ENCODE measurements around the gene UBASH3A.
"Not testable (repeated sequence)": the region's sequence is repeated elsewhere in the genome, so short reads cannot be mapped to it uniquely, and the experiment has no call there.

The UBASH3A gene

DNA sequence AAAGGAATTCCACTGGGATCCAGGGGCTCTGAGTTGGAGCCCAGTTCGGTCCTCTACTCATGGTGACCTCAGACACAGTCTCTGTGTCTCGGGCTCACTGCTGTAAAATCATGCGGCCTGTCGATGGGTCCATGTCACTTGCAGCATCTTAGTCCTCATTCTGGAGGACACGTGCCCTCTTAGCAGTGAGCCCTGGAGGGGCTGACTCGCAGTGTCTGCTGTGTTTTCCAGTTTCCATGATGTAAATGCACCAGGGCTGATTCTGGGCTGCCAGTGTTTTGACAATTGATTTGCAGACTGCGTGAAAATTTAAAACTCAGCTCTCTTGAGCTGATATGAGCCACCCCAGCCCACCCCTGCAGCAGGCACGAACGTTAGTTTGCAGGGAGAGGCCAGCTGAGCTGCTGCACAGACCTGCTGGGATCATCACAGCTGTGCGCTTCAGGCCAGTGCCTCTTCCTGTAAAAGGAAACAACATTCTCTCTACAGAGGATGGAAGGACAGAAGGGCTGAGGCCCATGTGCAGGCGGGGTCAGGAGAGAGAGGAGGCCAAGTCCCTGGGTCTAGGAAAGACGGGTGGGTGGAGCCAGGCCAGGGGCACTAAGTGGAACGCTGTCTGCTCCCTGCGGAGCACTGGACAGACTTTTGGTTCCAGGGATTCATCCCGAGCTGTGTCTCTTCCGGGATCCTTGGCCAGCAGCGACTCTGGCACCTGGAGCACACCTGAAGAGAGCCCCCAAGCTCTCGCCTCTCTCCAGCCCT lies 49.7 kb downstream of the UBASH3A start:
- no peak for DNase-seq

DNA sequence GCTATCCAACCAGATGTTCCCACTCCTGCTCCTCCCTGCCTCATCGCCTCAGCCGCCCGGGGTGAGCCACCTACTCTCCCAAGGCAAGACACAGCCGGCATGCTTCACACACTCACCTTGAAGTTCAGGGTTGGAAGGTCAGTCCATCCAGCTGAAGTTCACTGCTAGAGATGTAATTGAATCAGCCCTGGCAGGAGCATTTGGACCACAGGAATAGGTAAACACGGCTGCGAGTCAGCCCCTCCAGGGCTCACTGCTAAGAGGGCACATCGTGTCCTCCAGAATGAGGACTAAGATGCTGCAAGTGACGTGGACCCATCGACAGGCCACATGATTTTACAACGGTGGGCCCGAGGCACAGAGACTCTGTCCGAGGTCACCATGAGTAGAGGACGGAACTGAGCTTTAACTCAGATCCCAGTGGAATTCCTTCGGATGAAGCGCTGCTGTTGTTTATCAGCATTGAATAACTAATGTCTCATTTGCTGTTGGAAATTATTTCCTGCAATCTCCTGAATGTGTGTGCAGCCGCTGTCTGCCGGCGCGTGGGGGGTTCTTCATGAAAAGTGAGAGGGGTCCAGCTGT lies 50.4 kb downstream of the UBASH3A start:
- no peak for DNase-seq

DNA sequence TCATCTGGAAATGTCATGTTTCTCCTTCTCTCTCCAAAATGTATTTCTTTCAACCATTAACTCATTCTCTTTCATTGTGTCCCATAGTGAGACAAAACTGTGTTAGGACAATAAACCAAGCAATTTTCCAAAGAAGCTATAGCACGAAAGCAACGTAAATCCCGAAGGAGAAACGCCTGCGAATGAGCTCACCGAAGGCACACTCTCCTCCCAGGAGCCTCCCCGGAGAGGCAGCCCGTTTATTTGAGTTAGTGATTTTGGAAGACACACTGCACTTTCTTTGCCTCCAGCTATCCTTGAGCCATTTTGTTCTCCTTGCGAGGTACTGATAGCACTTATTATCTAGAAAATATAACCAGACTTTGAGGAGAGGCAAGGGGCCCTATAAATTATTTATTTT lies 51.1 kb downstream of the UBASH3A start:
- no peak for DNase-seq

DNA sequence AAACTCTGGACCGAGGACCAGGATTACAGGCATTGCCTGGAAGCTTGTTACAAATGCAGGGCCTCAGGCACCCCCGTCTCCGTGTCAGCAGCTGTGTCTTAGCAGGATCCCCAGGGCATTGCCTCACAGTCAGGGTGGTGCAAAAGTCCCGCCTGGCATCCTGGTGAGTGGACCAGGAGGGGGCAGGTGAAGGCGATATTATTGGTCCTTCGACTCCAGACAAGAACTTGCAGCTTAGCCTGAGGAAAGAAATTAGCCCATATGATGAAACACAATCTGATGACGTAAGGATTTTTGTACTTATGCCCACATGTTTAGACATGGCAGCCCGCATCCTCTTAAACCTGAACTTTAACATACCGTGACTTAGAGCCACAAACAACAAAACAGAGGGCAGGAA lies 51.5 kb downstream of the UBASH3A start:
- DNase-seq = no peak

DNA sequence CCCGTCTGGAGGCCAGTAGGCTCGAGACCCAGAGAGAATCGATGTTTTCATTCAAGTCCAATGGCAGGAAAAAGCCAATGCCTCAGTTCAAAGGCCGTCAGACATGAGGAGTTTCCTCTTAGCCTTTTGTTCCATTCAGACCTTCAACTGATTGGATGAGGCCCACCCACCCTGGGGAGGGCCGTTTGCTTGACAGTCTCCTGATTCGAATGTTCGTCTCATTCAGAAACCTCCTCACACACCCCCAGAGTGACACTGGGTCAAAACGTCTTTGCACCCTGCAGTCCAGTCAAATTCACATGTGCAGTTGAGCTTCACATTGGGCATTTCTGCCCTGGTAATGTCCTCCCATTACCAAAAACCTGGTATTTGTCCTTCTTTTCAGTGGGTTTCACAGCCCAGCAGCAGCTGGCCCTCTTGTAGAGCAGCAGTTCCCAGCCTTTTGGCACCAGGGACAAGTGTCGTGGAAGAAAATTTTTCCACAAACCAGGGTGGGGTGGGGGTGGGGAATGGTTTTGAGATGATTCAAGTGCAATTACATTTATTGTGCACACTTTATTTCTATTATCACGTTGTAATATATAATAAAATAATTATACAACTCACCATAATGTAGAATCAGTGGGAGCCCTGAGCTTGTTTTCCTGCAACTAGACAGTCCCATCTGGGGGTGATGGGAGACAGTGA lies 52.2 kb downstream of the UBASH3A start:
- DNase-seq = no peak

DNA sequence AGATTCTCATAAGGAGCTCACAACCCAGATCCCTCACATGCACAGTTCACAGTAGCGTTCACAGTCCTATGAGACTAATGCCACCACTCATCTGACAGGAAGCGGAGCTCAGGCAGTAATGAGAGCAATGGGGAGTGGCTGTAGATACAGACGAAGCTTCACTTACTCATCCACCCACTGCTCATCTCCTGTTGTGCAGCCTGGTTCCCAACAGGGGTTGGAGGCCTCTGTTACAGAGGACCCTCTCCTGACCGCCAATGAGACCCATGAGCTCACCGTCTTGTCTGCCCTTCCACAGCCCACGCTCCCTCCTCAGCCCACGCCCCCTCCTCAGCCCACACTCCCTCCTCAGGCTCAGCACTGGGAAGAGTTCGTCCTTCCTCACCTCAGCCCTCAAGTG lies 52.8 kb downstream of the UBASH3A start:
- no peak for DNase-seq

DNA sequence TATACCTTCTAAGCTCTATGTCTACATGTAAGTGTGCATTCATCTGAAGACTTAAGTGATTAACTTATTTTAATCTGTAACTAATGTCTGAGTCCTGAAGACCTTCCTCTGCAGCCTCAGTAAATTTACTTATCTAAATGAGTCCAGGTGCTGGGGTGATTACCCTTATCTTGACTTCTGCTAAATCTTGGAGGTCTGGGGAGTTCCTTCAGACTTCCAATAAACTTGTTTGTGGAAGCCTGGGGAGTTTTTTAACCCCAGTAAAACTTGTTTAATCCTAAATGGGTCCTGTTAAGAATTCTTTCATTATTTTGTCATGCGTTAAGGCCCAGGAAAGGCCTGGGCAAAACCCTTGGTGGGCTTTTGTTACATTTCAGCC lies 55.4 kb downstream of the UBASH3A start:
- no peak for DNase-seq

DNA sequence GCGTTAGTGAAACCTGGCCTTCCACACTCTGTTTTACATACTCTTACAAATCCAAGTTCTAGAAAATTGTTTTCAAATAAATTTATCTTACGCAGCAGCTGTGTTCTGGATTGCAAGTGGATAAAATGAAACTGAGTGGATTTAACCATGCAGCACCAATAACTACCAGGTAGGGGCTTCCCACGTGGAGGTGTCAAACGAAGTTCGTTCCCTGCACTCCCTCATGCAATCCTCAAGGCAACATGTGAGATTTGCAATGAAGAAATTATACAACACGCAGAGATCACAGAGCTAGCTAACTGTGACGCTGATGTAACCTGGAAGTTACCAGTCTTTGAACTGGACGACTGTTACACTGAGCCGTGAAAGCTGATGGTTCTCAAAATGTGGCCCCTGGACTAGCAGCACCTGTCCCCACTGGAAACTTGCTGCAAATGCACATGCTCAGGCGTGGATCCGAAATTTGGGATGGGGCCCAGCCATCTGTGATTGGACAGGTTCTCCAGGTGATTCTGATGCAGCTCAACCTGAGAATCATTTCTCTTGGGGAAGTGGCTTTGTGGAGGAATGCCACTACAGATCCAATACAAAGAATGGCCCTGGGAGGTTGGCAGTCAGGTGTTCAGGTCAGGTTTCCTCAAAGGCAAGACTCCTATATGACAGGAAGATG lies 56.0 kb downstream of the UBASH3A start:
- DNase-seq = no peak

DNA sequence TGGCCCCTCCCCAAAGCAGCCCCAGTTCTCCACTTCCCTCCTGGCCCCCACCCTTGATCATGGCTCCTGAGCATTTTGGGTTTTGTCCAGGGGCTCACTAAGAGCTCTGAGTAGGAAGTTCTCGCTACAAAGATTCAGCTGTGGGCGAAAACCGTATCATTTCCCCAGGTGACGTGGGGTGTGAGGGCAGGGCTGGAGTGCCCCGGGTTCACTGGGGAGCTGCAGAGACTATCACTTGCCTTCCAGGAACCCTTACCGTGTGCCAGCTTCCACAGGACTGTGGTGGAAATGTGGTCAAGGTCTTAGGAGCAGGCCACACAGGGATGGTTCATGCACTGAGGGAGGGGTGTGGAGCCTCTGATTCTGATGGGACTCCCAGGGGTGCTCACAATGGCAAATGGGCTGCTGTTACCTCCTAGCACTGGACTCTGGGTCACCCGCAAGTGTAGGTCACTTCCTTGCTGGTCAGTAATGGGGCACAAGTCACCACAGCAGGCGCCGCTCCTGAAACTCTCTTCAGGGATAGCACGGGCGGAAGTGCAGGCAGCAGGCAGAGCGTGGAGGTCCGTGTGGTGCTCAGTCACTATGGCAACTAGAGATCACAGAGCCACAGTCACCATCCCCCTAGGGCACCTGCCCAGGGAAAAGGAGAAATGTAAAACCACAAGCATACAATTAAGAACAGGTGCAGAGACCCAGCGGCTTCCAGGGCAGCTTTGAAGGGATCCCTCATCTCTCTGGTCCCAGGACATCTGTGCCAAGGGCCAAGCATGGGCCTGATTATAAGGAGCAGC lies 56.9 kb downstream of the UBASH3A start:
- DNase-seq = peak; percentile 83

DNA sequence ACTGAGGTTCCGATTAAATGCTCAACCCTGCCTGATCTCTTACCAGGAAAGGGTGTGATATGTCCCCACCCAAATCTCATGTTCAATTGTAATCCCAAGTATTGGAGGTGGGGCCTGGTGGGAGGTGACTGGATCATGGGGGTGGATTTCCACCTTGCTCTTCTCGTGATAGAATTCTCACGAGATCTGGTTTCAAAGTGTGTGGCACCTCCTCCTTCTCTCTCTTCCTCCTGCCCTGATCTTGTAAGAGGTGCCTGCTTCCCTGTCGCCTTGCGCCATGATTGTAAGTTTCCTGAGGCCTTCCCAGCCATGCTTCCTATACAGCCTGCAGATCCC lies 57.5 kb downstream of the UBASH3A start:
- DNase-seq = no peak

DNA sequence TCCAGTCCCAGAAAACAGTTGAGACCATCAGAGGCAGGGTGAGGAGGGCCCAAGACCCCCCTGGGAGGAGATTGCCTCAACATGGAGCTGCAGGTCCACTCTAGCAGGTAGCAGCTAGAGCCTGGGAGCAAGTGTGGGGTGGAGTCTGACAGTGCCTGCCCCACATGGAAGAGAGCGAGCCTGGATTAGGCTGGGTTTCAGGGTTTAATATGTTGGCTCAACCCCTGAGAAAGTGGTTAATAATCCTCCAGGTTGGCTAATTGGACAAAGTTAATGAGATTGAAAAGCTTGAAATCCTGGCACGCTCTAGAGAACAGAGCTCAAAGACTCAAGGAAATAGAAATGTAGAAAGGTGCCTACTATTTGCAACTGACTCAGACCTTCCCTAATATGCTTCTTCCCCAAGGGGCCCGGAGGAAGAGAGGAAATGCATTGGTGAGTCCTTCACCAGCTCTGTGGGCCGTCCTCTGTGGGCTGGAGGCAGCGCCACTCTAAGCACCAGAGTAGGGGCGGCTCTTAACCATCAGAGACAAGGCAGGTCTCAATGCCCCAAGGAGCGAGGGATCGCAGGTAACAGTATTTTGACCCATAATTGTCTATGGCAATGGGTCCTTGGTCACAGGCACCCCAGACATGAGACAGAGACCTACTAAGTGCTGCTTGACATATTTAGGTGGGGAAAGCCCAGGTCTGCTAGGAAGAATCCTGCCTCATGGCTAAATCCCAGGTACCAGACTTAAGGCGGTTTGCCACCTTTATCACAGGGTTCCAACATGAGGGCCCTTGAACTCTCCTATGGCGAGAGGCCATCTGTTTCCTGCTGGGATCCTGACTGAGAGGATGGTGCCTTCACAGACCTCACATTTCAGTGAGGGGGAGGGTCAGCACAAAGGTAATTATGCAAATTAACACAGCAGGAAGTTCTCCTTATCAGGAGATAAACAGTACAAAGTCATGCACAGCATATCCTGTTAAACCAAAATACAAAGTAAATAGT lies 58.5 kb downstream of the UBASH3A start:
- no peak for DNase-seq

DNA sequence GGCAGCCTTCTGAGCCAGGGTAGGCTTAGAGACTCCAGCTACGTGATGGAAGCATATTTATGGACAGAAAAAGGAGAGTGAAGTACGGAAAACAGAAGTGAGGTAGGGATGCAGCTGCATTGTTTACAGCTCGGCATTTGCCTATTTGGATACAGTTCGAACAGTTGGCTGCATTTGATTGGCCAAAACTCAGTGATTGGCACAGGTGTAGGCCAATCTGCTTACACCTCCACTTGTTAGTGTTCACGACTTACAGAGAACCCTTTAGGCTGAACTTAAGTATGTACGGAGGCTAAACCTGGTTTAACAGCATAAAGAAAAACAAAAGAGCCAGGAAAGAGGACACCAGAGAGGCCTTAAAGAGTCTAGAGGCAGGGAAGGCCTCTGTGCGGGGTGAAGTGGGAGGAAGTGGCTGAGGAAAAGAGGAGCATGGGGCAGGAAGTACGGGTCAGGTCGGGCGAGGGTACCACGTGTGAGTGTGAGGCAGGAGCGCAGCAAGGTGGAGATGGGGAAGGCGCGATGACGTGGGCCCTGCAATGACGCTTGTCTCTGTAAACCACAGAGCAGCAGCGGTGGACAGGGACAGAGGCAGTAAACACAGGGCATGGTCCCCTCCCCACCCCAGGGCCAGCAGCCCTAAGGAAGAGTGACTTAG lies 60.3 kb downstream of the UBASH3A start:
- DNase-seq = peak; percentile 83

DNA sequence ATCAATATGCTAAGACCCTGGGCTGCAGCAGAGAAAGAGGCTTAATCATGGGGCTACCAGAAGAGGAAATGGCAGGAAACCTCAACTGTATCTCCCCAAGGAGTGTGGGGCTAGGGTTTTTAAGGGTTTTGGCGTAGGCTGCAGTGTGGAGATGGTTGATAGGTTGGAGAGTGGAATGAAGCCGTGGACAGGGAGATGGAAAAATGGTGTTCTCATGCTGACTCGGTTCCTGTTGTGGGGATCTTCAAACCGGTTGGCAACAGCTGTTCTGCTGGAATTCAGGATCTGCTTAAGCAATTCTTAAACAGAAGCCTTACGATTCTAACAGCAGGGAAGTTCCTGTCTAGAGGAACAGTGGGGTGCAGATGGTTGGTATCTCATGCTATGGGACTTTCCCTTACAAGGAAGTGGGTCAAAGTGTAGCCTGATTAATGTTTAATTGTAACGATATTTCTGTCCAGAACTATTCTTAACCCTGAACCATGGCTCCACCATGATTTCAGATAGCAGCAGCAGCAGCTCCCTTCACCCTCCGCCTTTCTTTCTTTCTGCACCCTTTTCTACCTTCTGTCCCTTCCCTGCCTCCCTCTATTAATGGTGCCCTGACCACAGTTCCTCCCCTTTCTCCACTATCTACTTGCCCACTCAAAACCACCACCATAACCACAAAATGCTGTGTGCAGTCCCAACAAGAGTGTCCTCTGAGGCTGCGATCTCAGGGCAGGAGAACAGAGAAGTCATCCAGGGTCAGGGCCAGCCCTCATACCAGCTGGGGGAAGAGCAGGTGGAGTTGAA lies 61.5 kb downstream of the UBASH3A start:
- DNase-seq = no peak

DNA sequence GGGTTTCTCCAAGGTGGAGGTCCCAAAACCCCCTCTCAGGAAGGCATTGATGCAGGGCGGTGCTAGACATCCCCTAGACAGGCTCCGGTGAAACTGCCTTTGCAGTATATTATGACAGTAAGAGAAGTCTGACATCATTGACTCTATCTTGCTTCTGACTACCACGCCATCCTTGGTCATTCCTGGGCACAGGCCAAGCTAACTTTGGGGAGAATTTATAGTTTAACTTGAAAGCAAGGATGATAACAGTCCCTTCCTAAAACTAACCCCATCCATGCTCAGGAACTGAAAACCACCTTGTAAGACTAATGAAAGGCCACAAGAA lies 62.1 kb downstream of the UBASH3A start:
- no peak for DNase-seq

DNA sequence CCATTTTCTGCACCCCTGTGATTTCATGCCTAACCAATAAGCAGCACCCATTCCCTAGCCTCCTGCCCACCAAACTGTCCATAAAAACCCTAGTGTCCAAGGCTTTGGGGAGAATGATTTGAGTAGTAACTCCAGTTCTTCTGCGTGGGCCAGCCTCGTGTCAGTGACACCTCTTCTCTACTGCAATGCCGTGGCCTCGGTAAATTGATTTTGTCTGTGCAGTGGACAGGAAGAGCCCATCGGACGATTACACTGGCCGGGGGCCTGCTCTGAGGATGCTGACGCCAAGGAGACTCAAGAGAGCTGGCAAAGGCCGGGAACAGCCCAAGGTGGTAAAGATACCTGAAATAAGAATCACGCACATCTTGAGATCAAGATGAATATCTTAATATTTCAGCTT lies 63.0 kb downstream of the UBASH3A start:
- DNase-seq = no peak

DNA sequence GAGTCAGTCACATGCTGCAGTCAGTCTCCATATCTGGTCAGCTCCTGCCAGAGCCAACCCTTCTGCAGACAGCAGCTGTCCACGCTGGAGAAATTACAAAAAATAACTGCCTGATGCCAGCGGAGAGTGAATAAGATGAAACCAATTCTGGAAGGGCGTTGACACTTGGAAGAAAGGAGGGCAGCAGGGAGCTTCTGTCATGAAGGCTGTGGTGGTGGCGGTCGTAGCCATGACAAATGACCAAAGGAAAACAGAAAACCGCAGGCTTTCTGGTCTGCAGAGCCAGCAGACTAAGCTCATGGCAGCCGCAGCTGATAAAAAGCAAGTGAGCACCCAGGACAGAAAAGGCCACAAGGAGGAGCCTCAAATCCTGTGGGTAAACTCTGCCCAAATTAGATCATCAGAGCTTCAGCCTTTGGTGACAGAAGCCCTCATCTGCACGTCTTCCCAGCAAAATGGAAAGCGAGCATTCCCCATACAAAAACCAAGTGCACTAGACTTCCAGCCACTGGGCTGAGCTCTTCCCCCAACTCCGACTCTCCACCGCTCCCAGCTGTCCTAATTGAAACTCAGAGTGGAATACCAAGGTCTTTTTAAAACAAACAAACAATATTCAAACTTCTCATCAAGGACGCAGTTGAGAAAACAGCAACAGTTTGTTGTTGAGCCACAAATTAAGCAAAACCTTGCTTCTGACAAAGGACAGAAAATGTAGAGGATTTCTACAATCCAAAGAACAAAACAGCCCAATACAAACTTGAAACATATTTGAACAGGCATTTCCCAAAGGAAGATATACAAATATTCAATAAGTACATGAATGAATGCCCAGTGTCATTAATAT lies 63.7 kb downstream of the UBASH3A start:
- DNase-seq = no peak

DNA sequence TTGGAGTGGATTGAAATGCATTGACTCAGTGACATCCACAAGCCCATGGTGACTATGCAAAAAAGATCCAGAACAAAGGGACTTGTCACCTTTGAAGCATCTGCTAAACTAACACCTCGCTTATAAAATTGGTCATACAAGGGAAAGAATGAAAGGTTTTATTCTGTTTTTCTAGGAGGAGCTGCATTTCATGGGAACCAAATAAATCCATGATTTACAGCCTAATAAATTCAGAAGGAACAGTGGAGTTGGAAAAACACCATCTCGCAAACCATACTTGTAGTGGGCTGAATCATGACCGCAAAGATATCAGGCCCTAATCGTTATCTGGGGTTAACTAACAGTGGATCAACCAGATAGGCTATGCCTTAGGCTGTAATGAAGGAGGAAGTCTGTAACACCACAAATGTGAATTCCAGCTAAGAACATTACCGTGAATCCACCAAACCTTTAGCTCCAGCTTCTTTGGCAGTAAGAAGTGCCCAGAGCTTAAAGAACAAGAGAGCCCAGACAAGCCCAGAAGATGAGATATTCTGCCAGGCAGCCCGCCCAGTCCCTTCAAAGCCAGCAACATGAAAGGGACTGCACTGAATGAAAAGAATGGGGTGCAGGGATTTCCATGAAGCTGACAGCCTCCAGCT lies 64.9 kb downstream of the UBASH3A start:
- DNase-seq = no peak

DNA sequence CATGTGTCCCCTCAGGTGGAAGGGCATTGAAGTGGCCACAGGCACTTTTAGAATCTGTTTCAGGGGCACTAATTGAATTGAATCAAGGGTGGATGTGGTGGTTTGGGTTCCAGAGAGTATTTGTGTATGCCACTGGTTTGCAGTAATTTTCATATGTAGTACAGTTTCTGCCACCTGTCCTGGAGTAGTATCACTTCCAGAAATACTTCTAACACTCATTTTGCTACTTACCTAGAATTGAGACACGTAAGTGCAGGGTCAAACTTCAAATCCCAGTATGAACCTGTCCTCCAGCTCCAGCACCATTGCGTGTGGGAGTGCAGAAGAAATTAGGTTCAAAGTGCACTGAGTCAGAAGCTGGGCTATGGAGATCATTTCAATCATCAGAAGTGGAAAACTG lies 65.6 kb downstream of the UBASH3A start:
- DNase-seq = no peak

DNA sequence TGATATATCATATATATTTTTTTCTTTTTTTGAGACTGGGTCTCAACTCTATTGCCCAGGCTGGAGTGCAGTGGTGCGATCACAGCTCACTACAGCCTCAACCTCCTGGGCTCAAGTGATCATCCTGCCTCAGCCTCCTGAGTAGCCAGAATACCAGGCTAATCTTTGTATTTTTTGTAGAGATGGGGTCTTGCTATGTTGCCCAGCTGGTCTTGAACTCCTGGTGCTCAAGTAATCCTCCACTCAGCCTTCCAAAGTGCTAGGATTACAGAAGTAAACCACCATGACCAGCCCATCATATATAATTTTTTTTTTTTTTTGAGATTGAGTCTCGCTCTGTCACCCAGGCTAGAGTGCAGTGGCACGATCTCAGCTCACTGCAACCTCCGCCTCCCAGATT lies 66.0 kb downstream of the UBASH3A start:
- DNase-seq = not testable (repeated sequence)

Data from CD4-positive, alpha-beta T cell treated with Interleukin-15 for 1 hour (primary cell).